Mammary epithelial cell (primary cell): ENCODE data around the gene ATP6V0E1.

Experiments used
- CTCF ChIP-seq, 2 donors: IDR thresholded peaks in 1 of 2; conservative IDR thresholded peaks in 1 of 2; 2 replicates each; pipeline ENCODE4 v1.5.1; 2011 to 2012; ENCODE audit warnings: inconsistent platforms in 2 of 2, low read length in 2 of 2, mild to moderate bottlenecking in 2 of 2, control low read depth in 1 of 2, low read depth in 1 of 2; ENCODE audit not compliant: insufficient read depth in 1 of 2; ENCODE audit errors: extremely low read depth in 1 of 2
- EZH2 ChIP-seq: IDR thresholded peaks from 2 replicates; pipeline ENCODE4 v1.6.1; 2012; ENCODE audit warnings: low read length, inconsistent platforms, borderline replicate concordance

DNA sequence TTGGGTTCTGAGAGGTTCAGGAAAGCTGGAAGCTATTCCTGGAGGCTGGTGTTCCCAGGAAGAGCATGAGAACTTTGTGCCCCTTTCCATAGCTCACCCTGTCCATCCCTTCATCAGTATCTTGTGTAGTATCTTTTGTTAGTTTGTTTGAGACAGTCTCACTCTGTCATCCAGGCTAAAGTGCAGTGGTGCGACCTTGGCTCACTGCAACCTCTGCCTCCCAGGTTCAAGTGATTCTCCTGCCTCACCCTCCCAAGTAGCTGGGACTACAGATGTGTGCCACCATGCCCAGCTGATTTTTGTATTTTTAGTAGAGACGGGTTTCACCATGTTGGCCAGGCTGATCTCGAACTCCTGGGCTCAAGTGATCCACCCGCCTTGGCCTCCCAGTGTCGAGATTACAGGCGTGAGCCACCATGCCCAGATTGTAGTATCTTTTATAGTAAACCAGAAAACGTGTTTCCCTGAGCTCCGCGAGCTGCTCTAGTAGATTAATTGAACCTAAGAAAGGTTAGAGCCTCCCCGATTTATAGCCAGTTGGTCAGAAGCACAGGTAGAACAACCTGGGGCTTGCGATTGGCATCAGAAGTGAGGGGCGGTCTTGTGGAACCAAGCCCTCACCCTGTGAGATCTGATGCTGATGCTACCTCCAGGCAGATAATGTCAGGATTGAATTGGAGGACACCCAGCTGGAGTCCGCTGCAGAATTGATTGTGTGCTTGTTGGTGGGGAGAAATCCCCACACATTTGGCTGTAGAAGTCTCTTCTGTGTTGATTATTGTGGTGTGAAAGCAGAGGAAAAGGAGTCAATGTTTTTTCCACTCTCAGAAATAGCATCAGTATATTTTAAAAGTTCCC, 32.3 kb downstream of the ATP6V0E1 start:
- TF ChIP-seq CTCF (conservative IDR thresholded peaks at IDR 0.05 in 1 of 2, IDR thresholded peaks at IDR 0.05 in 1 of 2; ENCODE audit: extremely low read depth in 1 of 2, insufficient read depth in 1 of 2, low read depth in 1 of 2, low read length in 2 of 2) = no peak
- TF ChIP-seq EZH2 = no peak
